C4-2B (cell line): ENCODE measurements around the gene RGS2.

ENCODE experiments used
- H3K27ac ChIP-seq: fragments of 450-650 bp; 2 replicates; pipeline ENCODE4 v1.5.1; 2017
- CTCF ChIP-seq: fragments of 450-650 bp; conservative IDR thresholded peaks from 2 replicates; pipeline ENCODE4 v1.5.1; 2017; ENCODE audit warnings: mild to moderate bottlenecking
- ZFX ChIP-seq: fragments of 450-650 bp; IDR thresholded peaks from 2 replicates; pipeline ENCODE4 v1.6.1; 2017

Gene RGS2

GRCh38 chr1:192831706-192832355, 23.0 kb downstream of the RGS2 start:
- no peak overlapping the region for H3K27ac ChIP-seq
- TF ChIP-seq ZFX (no peak), CTCF (no peak)

GRCh38 chr1:192832492-192832891, 23.7 kb downstream of the RGS2 start:
- TF ChIP-seq CTCF (no peak), ZFX (no peak)
- H3K27ac ChIP-seq: no peak overlapping the region

- TF ChIP-seq CTCF (no peak), ZFX (no peak)
- no peak overlapping the region for H3K27ac ChIP-seq
These were observed 26.3 kb downstream of the RGS2 start for GRCh38 chr1:192835116-192835515.

- no peak overlapping the region for H3K27ac ChIP-seq
- TF ChIP-seq ZFX (no peak), CTCF (no peak)
These were observed 30.6 kb downstream of the RGS2 start for GRCh38 chr1:192839162-192840066.

GRCh38 chr1:192844360-192844759, 35.5 kb downstream of the RGS2 start:
- TF ChIP-seq CTCF: no peak
- TF ChIP-seq ZFX: no peak
- peak overlapping the region; percentile 43; the same call in 1 of the 2 replicates for H3K27ac ChIP-seq

- no peak for TF ChIP-seq ZFX
- TF ChIP-seq CTCF: no peak
- no peak overlapping the region for H3K27ac ChIP-seq
These were observed 38.1 kb downstream of the RGS2 start for GRCh38 chr1:192846950-192847349.

- TF ChIP-seq CTCF (no peak), ZFX (no peak)
- H3K27ac ChIP-seq: no peak overlapping the region
These were observed 40.2 kb downstream of the RGS2 start for GRCh38 chr1:192849011-192849410.
